Measurements from ENCODE around the gene ROCK2.

GRCh38 chr2:11309706-11310105 is 34.7 kb downstream of the ROCK2 start:
- TF ChIP-seq EZH2 (IDR thresholded peaks at IDR 0.05; ENCODE audit: borderline replicate concordance, insufficient read depth, low read depth, low read length, poor library complexity, severe bottlenecking) (no peak), CTCF (IDR thresholded peaks at IDR 0.05) (no peak)
